WTC11 (cell line): Measurements from ENCODE around the gene KCNG1. TPM values are rescaled to one million over a fixed set of nuclear protein-coding genes. Genes with fewer than 3 reads are reported as not detected.

Experiments used
- ATAC-seq: fragments of 200-7000 bp; cut with Tn5 transposase; 2 replicates; pipeline ENCODE4 v1.10.0; 2021; ENCODE audit warnings: mild to moderate bottlenecking, moderate library complexity
- CTCF ChIA-PET: fragments of 300-600 bp; sonication (Branson Sonifier 250); formaldehyde crosslinking; loops from one replicate; lab custom pipeline; 2021; ENCODE audit warnings: antibody characterized with exemption; lab: Charles Lee
- POLR2A ChIA-PET: fragments of 350-600 bp; sonication (Branson Sonifier 250); formaldehyde crosslinking; loops from one replicate; lab custom pipeline; 2021; ENCODE audit warnings: antibody characterized with exemption; lab: Charles Lee
- DNase-seq: peaks from one replicate; pipeline ENCODE4 v3.0.0; 2021; ENCODE audit warnings: low spot score
- H3K27ac Mint-ChIP-seq: 2 replicates; pipeline ENCODE4 v1.8.0; 2021; ENCODE audit warnings: mixed read lengths
- H3K27me3 Mint-ChIP-seq: 2 replicates; pipeline ENCODE4 v1.8.0; 2021; ENCODE audit warnings: low read depth, mild to moderate bottlenecking, moderate library complexity, mixed read lengths
- H3K36me3 Mint-ChIP-seq: 2 replicates; pipeline ENCODE4 v1.8.0; 2021; ENCODE audit warnings: mixed read lengths
- H3K4me1 Mint-ChIP-seq: 2 replicates; pipeline ENCODE4 v1.8.0; 2022; ENCODE audit warnings: mixed read lengths
- H3K4me3 Mint-ChIP-seq: 2 replicates; pipeline ENCODE4 v1.8.0; 2021; ENCODE audit warnings: mild to moderate bottlenecking, moderate library complexity, mixed read lengths
- H3K9me3 Mint-ChIP-seq: 2 replicates; pipeline ENCODE4 v1.8.0; 2021; ENCODE audit warnings: mixed read lengths
- CTCF ChIP-seq: fragments of 200-600 bp; IDR thresholded peaks from 2 replicates; pipeline ENCODE4 v1.8.0; 2022; ENCODE audit warnings: antibody characterized with exemption
- ETV6 ChIP-seq: sonication (generic); formaldehyde crosslinking; IDR thresholded peaks from 2 replicates; pipeline ENCODE4 v1.8.1; 2022; ENCODE audit warnings: mild to moderate bottlenecking, missing genetic modification reagents
- FOXP4 ChIP-seq: sonication (generic); formaldehyde crosslinking; IDR thresholded peaks from 2 replicates; pipeline ENCODE4 v1.8.0; 2022; ENCODE audit warnings: mild to moderate bottlenecking, missing genetic modification reagents
- GABPB1 ChIP-seq: sonication (generic); formaldehyde crosslinking; IDR thresholded peaks from 2 replicates; pipeline ENCODE4 v1.8.1; 2023; ENCODE audit warnings: mild to moderate bottlenecking, missing genetic modification reagents
- HMGA2 ChIP-seq: fragments of 250-450 bp; sonication (Bioruptor Pico); IDR thresholded peaks from 2 replicates; pipeline ENCODE4 v1.4.0; 2021; ENCODE audit warnings: mild to moderate bottlenecking, moderate library complexity
- HMGXB4 ChIP-seq: sonication (generic); formaldehyde crosslinking; IDR thresholded peaks from 2 replicates; pipeline ENCODE4 v1.8.1; 2023; ENCODE audit warnings: mild to moderate bottlenecking, moderate library complexity, missing genetic modification reagents
- MAX ChIP-seq: sonication (generic); formaldehyde crosslinking; IDR thresholded peaks from 2 replicates; pipeline ENCODE4 v1.8.0; 2022; ENCODE audit warnings: mild to moderate bottlenecking, missing genetic modification reagents
- NFYB ChIP-seq: sonication (generic); formaldehyde crosslinking; conservative IDR thresholded peaks from 2 replicates; pipeline ENCODE4 v1.8.0; 2022; ENCODE audit warnings: low read depth, missing genetic modification reagents
- SP1 ChIP-seq: sonication (generic); formaldehyde crosslinking; conservative IDR thresholded peaks from 2 replicates; pipeline ENCODE4 v1.8.1; 2022; ENCODE audit warnings: missing genetic modification reagents
- TEAD1 ChIP-seq: sonication (generic); formaldehyde crosslinking; IDR thresholded peaks from 2 replicates; pipeline ENCODE4 v1.8.0; 2022; ENCODE audit warnings: mild to moderate bottlenecking, missing genetic modification reagents
- ZNF121 ChIP-seq: sonication (generic); formaldehyde crosslinking; IDR thresholded peaks from 2 replicates; pipeline ENCODE4 v1.8.0; 2023; ENCODE audit warnings: missing genetic modification reagents
- ZNF219 ChIP-seq: sonication (generic); formaldehyde crosslinking; IDR thresholded peaks from 2 replicates; pipeline ENCODE4 v1.8.0; 2023; ENCODE audit warnings: missing genetic modification reagents, mild to moderate bottlenecking, borderline replicate concordance
- ZNF423 ChIP-seq: fragments of 250-450 bp; sonication (Bioruptor Pico); IDR thresholded peaks from 2 replicates; pipeline ENCODE4 v2.1.2; 2022; ENCODE audit warnings: mild to moderate bottlenecking, moderate library complexity
- ZSCAN18 ChIP-seq: fragments of 250-450 bp; sonication (Bioruptor Pico); IDR thresholded peaks from 2 replicates; pipeline ENCODE4 v2.1.2; 2022; ENCODE audit warnings: mild to moderate bottlenecking, moderate library complexity
- total RNA-seq: library from RNA; stranded (reverse); gene quantifications from 3 replicates; pipeline ENCODE4 v1.2.3, GENCODE V29; 2021

Gene KCNG1
- total RNA-seq, 1 experiment from 2014 or later, result 34.6 TPM

DNA sequence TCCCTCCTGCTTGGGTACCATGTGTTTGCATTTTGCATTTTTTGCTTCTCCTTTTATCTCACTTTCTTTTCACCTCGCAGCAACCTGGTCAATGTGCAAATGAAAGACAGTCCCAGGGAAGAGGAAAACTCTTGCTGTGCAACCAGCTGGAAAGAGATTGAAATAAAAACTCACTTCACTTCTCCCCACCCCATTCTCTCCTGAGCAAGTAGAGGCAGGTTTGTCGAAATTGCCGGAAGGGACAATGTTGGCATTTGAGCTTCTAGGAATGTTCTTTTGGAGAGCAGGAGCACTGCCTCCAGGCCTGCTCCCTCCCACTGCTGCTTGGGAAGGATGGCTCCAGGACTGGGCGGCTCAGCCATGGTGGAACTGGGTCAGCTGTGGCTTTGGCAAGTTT is 30.6 kb downstream of the KCNG1 start:
- POLR2A ChIA-PET, result interaction anchor here (0.5 to 2.3 kb wide), 6 partner anchors 23 to 326 kb away, joined by 3 to 5 read pairs (median 4); no protein-coding TSS in a partner anchor
- DNase-seq (peak; percentile 49), ATAC-seq (peak; percentile 60)
- Mint-ChIP-seq H3K4me1 (peaks cover 45% of the 10 kb centered on the region), H3K9me3 (peaks cover 5% of the 10 kb centered on the region), H3K27ac (peak overlapping the region; percentile 98), H3K36me3 (no peaks in the 10 kb centered on the region)
- TF ChIP-seq ZNF219 (CRISPR knock-in tag) (no peak), NFYB (no peak), ETV6 (0 out of 2 replicates have a peak, but pooled peaks have one; percentile 28), TEAD1 (CRISPR knock-in tag) (peak; percentile 91), HMGA2 (no peak), MAX (CRISPR knock-in tag) (peak; percentile 64; the same call in 1 of the 2 replicates), FOXP4 (CRISPR knock-in tag) (peak; percentile 45; the same call in 1 of the 2 replicates), SP1 (peak; percentile 30; the same call in 1 of the 2 replicates), ZNF423 (peak; percentile 71), ZSCAN18 (CRISPR knock-in tag) (no peak)
- TF ChIP-seq, all 79 proteins: peak for 6
- H3K27me3 Mint-ChIP-seq, result peaks cover 5% of the 10 kb centered on the region
- peak overlapping the region; percentile 52 for H3K4me3 Mint-ChIP-seq
- CTCF ChIA-PET, result interaction anchor here (0.6 to 8.5 kb wide), 48 partner anchors 10 to 709 kb away, joined by 3 to 246 read pairs (median 4); partner anchors contain the start of genes ADNP, BCAS4, KCNG1 and NFATC2

DNA sequence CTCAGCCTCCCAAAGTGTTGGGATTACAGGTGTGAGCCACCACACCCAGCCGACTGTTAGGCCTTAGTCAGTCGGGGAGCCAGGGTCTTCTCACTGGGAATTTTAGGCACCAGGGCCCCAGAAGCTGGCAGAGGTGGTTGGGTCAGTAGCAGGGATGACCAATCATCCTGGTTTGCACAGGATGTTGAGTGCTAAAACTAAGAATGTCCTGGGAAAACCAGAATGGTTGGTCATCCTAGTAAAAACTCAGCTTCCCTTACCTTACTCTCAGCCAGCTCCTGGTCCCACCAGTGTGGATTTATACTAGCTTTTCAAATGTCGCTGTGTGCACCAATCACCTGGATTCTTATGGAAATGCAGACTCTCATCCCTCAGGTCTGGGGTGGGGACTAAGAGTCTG is 31.8 kb downstream of the KCNG1 start:
- ChIA-PET POLR2A (interaction anchor here (0.6 to 1.7 kb wide), 3 partner anchors 101 to 322 kb away, joined by 3 to 4 read pairs (median 3); no protein-coding TSS in a partner anchor), CTCF (interaction anchor here (0.6 to 8.5 kb wide), 16 partner anchors 9 to 1115 kb away, joined by 3 to 246 read pairs (median 6); partner anchors contain the start of gene BCAS4)
- peaks cover 5% of the 10 kb centered on the region for H3K9me3 Mint-ChIP-seq
- H3K27me3 Mint-ChIP-seq, result no peaks in the 10 kb centered on the region; the same call in 1 of the 2 replicates
- no peak overlapping the region for H3K4me3 Mint-ChIP-seq
- no peak for TF ChIP-seq HMGXB4 (CRISPR knock-in tag)
- no peak for TF ChIP-seq ZNF121
- DNase-seq (no peak), ATAC-seq (peak; percentile 13)
- peak overlapping the region; percentile 82 for H3K27ac Mint-ChIP-seq
- peaks cover 41% of the 10 kb centered on the region for H3K4me1 Mint-ChIP-seq
- H3K36me3 Mint-ChIP-seq, result no peaks in the 10 kb centered on the region

DNA sequence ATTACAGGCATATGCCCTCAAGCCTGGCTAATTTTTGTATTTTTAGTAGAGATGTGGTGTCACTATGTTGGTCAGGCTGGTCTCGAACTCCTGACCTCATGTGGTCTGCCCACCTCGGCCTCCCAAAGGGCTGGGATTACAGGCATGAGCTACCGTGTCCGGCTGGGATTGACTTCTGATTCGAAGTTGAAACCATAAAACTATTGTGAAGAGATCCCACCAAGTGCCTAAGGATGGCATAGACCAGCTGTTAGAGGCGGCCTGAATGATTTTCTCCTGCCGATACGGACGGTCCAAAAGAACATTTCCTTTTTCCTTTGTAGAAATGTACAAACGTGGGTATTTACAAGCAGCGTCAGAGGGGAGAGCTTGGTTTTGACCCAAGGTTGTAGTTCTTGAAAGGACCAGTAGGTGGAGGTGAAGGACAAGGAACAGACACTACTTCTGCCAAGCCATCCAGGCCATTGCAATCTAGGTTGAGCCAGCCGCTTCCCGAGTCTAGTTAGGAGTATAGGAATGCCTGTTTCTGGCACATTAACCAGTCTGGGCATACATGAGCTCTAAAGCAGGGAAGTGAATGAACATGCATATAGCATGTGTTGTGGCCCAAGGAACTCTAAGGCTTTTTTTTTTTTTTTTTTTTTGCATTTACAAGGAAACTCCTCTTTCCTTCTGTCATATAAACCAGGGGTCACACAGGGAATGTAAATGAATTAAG is 35.3 kb downstream of the KCNG1 start:
- Mint-ChIP-seq H3K36me3 (no peaks in the 10 kb centered on the region), H3K27ac (0 out of 2 replicates have a peak overlapping the region, but pooled peaks have one; percentile 26), H3K4me3 (no peak overlapping the region; the same call in 1 of the 2 replicates), H3K9me3 (no peaks in the 10 kb centered on the region), H3K4me1 (peaks cover 38% of the 10 kb centered on the region), H3K27me3 (no peaks in the 10 kb centered on the region; the same call in 1 of the 2 replicates)
- TF ChIP-seq CTCF (peak; percentile 83), GABPB1 (CRISPR knock-in tag) (no peak; the same call in 1 of the 2 replicates)
- DNase-seq (peak; percentile 69), ATAC-seq (peak; percentile 70)
- CTCF ChIA-PET, result interaction anchor here (0.5 to 8.5 kb wide), 109 partner anchors 9 to 713 kb away, joined by 3 to 246 read pairs (median 5); partner anchors contain the start of genes BCAS4, KCNG1, MOCS3 and NFATC2
- POLR2A ChIA-PET, result interaction anchor here (0.7 to 1.5 kb wide), 5 partner anchors 255 to 607 kb away, joined by 3 to 8 read pairs (median 3); no protein-coding TSS in a partner anchor
